ENCODE data around the gene KCNRG. TPM values are rescaled to one million over a fixed set of nuclear protein-coding genes. Genes with fewer than 3 reads are reported as not detected.

Gene KCNRG
- 0.42 to 0.72 TPM (median 0.53 TPM) in 5 replicates for total RNA-seq (2022; extraction: Qiagen RNA extraction; ENCODE audit: low read depth)

DNA sequence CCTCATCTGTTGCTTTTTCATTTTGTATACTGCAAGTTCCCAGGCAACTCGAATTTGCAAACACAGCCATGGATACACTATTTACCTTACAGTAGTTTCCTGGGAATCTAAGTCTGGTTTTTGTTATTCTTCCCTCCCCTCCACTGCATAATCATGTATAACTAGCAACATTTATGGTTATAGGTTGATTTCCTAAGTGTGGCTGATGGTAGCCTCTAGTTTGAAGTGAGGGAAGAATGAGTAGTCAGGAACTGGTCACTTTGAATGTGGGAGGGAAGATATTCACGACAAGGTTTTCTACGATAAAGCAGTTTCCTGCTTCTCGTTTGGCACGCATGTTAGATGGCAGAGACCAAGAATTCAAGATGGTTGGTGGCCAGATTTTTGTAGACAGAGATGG, at the start of gene KCNRG:
Gene KCNRG, plus strand, starts transcription at position 187 of the 400 bp plus-strand sequence. Its CDS starts 50 bp downstream, at position 237.

GRCh38 chr13:49996951-49997895, 18.0 kb upstream of the KCNRG start, which contains the start of gene TRIM13:
Gene TRIM13 (plus strand): TSS chr13:49997042. CDS start chr13:50011941, 14,899 bp downstream.

Other genes with a start within 250 kb of the KCNRG start
- gene KPNA3, start 222.8 kb upstream of the KCNRG start, total RNA-seq (2022; extraction: Qiagen RNA extraction; ENCODE audit: low read depth), result 23.9 to 28.0 TPM (median 25.0 TPM) in 5 replicates
- 7.7 to 9.9 TPM (median 8.1 TPM) in 5 replicates for gene SPRYD7, start 79.1 kb upstream of the KCNRG start, total RNA-seq (2022; extraction: Qiagen RNA extraction; ENCODE audit: low read depth)
- gene TRIM13, start 18.4 kb upstream of the KCNRG start, total RNA-seq (2022; extraction: Qiagen RNA extraction; ENCODE audit: low read depth), result 10.7 to 16.1 TPM (median 11.7 TPM) in 5 replicates